EH (cell line): Measurements from ENCODE around the gene DCLRE1B.

ENCODE experiments used
- DNase-seq: peaks from one replicate; pipeline ENCODE4 v3.0.0-alpha.2; 2015; ENCODE audit warnings: low read depth

The DCLRE1B gene

GRCh38 chr1:113887402-113888175 is 17.5 kb upstream of the DCLRE1B start, which contains the start of gene BCL2L15:
Gene BCL2L15, minus strand, starts transcription at chr1:113887581. Its CDS starts 206 bp downstream, at chr1:113887375.
- DNase-seq: no peak

DNA sequence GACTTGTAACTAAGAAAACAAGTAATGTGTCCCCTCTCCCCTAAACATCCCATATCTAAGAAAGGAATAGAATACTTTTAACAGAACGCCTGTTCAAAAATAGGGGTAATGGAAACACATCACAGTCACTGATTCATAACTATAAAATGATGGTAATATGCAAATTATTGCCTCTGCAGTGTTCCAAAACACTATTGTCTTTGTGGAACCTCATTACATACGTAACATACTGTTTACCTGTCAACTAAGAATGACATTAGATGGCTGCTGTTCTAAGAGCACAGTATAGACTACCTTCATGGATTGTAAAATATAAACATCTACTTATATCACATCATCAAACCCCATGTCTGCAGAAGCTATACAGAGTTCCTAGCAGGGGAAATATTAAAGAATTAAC is 14.3 kb upstream of the DCLRE1B start:
- DNase-seq: no peak

DNA sequence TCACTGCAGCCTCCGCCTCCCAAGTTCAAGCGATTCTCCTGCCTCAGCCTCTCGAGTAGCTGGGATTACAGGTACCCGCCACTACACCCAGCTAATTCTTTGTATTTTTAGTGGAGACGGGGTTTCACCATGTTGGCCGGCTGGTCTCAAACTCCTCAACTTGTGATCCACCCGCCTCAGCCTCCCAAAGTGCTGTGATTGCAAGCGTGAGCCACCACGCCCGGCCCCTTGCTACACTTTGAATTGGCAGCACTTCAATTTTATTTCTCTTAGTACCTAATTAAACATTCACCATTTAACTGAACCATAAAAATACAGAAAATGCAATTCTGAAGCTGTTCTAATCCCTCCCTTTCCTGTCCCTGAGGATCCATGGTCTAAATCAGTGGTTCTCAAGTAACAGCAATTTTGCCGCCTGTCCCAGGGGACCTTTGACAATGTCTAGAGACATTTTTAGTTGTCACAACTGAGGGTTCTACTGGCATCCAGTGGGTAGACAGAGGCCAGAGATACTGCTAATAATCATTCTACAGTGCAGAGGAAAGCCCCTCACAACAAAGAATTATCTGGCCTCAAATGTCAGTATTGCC is 13.4 kb upstream of the DCLRE1B start:
- no peak for DNase-seq

GRCh38 chr1:113893267-113893666 is 11.9 kb upstream of the DCLRE1B start:
- DNase-seq: no peak

- no peak for DNase-seq
These were observed 10.0 kb upstream of the DCLRE1B start for GRCh38 chr1:113895098-113895497.

GRCh38 chr1:113895961-113896360 is 9.2 kb upstream of the DCLRE1B start:
- peak; percentile 42 for DNase-seq

DNA sequence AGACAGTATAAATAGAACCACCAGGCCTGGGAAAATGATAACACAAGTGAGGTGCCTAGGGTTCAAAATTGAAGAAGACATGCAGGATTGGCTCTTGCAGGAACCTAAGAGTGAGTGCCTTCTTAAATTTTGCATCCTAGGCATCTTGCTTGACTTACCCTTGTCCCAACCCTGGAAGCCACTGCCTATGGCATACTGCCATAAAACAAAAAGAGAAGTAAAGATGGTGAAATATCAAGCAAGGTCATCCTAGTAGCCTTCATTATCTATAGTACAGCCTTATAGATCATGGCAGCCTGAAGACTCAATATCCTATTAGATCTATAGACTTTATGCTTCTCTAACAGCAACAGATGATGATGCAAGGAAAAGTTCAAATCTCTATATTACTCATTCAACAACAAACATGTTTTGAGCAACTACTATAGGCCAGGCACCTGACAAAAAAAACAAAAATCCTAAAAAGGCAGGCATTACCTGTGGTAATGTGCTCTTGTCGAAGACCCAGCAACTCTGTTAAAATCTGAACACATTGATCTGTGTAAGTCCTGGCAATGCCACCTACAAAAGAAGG is 6.8 kb upstream of the DCLRE1B start:
- no peak for DNase-seq

DNA sequence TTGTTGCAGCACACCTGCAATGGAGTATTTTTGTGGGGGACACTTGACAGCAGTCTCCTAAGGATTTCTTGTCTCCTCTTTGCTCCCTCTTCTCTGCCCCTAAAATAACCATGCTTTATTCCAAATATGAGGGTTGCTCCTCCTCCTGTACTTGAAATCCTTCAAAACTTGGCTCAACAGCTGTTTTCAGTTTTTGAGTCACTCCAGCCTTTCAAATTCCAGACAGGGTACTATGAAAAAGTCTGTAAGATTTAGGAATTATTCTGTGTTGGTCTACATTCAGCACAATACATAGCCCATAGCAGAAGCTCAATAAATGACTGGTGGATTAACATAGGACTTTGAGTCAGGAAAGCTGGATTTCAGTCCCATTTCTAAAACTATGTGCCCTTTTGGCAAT is 6.0 kb upstream of the DCLRE1B start:
- DNase-seq: no peak

DNA sequence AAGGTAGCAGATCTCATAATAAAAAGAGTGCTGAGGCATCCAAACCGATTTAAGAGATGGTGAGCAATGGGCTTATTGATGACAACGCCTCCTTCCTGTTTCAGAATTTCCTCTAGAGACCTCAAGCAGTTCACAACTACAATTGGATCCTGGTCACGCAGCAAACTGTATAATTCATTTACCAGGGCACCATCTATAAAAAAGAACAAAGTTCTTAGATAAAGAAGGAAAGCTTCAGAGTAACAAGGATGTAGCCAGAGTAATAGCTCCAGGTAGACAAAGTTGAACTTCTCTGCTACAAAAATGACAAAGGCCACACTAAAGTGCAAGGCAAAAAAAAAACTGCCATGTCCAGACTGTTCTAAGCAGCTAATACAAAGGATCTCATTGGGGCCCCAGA is 3.9 kb upstream of the DCLRE1B start:
- no peak for DNase-seq

GRCh38 chr1:113903501-113904292 is 1.4 kb upstream of the DCLRE1B start:
- DNase-seq: no peak

GRCh38 chr1:113904293-113904673 is 843 bp upstream of the DCLRE1B start:
- DNase-seq: no peak

GRCh38 chr1:113905435-113905861 is 322 bp downstream of the DCLRE1B start:
- no peak for DNase-seq

- DNase-seq: peak; percentile 81
These were observed 7.6 kb downstream of the DCLRE1B start for GRCh38 chr1:113912594-113913311.

DNA sequence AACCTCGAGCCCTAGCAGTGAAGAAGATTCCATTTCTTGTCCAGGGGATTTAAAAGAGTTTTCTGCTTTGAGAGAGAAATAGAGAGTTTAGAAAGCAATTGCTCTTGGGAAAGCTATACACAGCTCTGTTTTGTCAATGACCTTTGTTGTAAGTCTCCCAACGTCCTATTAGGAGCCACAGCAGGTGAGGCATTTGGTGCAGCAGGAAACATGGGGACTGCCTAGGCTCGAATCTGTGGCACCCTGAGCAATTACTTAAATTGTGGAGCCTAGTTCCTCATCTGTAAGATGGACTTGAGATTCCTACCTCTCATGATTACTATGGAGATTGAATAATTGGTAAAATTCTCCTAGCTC is 8.2 kb downstream of the DCLRE1B start:
- DNase-seq: no peak

- no peak for DNase-seq
These were observed 8.9 kb downstream of the DCLRE1B start for GRCh38 chr1:113913887-113914664.

GRCh38 chr1:113916974-113917373 is 11.8 kb downstream of the DCLRE1B start:
- DNase-seq: no peak

DNA sequence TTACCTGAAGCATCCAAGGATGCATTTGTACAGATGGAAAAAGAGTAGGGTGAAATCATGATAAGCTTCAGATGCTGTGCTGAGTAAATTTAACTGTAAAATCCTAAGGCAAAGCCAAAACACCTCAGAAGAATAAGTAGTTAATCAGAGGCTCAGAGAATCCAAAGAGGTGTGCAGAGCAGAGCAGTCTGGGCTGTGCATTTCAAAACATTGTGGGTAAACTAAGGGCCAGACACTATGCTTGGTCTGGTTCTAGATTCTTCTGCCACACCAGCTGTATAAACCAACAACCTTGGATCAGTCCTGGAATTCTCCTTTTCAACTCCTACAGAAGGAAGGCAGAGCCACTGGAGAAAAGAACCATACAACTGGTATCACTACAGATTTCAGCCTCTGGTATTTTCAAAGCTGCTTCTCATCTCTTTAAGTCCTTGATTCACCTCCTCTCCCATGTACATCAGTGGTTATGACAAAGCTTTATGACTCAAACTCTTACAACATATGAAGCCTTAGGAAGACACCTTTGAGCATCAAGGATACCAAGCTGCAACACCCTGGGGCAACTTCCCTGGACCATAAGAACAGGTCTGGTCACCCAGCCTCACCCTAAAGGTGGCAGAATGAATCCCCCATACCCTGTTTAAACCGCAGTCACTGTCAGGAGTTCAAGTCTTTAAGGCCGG is 12.4 kb downstream of the DCLRE1B start:
- no peak for DNase-seq

DNA sequence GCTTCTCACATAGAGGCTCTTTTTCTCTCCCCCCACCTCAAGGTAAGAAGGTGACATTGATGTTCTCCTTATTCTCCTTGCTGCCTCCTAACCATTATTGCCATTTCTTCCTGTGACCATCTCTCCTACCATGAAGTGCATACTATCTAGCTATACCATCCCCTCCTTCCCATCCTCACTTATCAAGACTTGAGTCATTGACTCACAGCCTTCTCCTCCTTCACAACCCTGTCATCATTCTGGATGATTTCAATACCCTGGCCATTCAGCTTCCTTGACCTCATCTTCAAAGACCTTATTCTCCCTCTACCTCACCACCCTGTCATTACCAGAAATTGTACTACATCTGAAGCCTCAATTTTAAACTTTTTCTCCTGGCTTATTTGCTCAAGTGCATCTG is 13.1 kb downstream of the DCLRE1B start:
- DNase-seq: no peak

DNA sequence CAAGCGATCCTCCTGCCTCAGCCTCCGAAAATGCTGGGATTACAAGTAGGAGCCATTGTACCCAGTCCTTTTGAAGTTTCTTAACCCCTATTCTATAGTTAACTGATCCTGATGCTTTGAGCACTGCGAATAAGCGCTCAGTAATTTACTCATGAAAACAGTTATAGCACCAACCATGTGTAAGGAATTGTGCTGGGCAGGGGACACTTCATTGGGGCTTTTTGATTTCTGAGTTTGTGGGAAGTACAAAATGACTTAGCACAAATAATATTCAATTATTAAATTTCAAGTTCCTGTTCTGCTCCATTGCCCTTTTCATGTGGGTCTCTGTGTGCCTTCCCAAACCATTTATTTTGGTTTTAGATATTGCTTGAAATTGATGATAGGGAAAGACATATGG is 17.8 kb downstream of the DCLRE1B start:
- no peak for DNase-seq

DNA sequence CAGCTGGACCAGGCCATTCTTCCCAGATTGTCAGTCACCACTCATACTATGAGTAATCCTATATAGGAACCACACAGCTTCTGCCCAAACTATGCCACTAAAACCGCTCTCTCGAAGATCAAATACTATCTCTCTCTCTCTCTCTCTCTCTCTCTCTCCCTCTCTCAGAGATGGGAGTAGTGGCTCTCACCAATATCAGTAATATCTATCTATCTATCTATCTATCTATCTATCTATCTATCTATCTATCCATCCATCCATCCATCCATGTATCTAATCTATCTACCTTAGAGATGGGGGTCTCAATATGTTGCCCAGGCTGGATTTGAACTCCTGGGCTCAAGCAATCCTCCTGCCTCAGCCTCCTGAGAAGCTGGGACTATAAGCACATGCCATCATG is 19.3 kb downstream of the DCLRE1B start:
- DNase-seq: no peak
